Esophagus squamous epithelium (tissue), 4 donors: Measurements from ENCODE around the gene PXN.

ENCODE experiments used
- POLR2A ChIP-seq, 4 donors: fragments of 450-650 bp; IDR thresholded peaks; one replicate each; pipeline ENCODE4 v1.6.1; 2017; ENCODE audit warnings: antibody characterized with exemption in 4 of 4, mild to moderate bottlenecking in 4 of 4, moderate library complexity in 3 of 4
- TF ChIP-seq, protein P1 (sequence below), 6 experiments: fragments of 450-650 bp in 4 of 6; fragments of 200-600 bp in 2 of 6; sonication (generic) in 2 of 6; IDR thresholded peaks; one replicate each; pipeline ENCODE4 v1.5.1; 2016 to 2019; ENCODE audit warnings: antibody characterized with exemption in 6 of 6, mild to moderate bottlenecking in 4 of 6, moderate library complexity in 4 of 6

DNA sequence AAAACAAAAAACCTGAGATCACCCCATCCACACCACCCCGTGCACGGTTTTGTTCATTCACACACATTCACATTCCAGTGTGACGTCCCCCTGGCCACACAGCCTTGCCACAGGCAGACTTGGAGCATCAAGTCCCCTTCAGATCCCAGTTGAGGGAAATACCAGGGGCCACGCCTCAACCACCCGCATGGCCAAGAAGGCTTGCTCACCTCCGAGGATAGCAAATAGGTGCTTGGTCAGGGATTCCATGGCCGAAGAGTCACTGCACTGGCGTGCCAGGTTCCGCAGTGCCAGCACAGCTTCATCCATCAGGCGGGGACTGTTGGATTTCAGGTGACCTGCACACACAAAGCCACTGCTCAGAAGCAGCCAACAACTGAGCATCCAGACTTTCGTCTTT lies 90.0 kb downstream of the PXN start:
- TF ChIP-seq, protein P1, sequence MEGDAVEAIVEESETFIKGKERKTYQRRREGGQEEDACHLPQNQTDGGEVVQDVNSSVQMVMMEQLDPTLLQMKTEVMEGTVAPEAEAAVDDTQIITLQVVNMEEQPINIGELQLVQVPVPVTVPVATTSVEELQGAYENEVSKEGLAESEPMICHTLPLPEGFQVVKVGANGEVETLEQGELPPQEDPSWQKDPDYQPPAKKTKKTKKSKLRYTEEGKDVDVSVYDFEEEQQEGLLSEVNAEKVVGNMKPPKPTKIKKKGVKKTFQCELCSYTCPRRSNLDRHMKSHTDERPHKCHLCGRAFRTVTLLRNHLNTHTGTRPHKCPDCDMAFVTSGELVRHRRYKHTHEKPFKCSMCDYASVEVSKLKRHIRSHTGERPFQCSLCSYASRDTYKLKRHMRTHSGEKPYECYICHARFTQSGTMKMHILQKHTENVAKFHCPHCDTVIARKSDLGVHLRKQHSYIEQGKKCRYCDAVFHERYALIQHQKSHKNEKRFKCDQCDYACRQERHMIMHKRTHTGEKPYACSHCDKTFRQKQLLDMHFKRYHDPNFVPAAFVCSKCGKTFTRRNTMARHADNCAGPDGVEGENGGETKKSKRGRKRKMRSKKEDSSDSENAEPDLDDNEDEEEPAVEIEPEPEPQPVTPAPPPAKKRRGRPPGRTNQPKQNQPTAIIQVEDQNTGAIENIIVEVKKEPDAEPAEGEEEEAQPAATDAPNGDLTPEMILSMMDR (IDR thresholded peaks at IDR 0.05), result no peak
- TF ChIP-seq POLR2A (IDR thresholded peaks at IDR 0.05), result no peak
